GM19035 (cell line): ENCODE measurements around the gene ATR.
"Not testable (repeated sequence)": the region's sequence is repeated elsewhere in the genome, so short reads cannot be mapped to it uniquely, and the experiment has no call there.

Source experiments
- ATAC-seq: cut with Tn5 transposase; IDR thresholded peaks from one replicate; pipeline ENCODE4 v1.9.1; 2021; ENCODE audit not compliant: unreplicated experiment

The ATR gene

GRCh38 chr3:142578329-142579223 lies at the start of gene ATR:
ATR (minus strand) TSS chr3:142578733; CDS start chr3:142578704, 29 bp downstream.
- peak; percentile 93 for ATAC-seq

GRCh38 chr3:142626971-142627370 lies 48.4 kb upstream of the ATR start:
- ATAC-seq, result no peak

GRCh38 chr3:142625153-142625440 lies 46.6 kb upstream of the ATR start:
- no peak for ATAC-seq

GRCh38 chr3:142624341-142625152 lies 46.0 kb upstream of the ATR start:
- ATAC-seq, result no peak

GRCh38 chr3:142623194-142623593 lies 44.7 kb upstream of the ATR start:
- no peak for ATAC-seq

- ATAC-seq, result no peak
Observed at GRCh38 chr3:142622405-142622804, 43.9 kb upstream of the ATR start.

GRCh38 chr3:142618917-142619461 lies 40.5 kb upstream of the ATR start:
- ATAC-seq, result no peak

- no peak for ATAC-seq
Observed at GRCh38 chr3:142615171-142615570, 36.6 kb upstream of the ATR start.

- ATAC-seq, result no peak
Observed at GRCh38 chr3:142614059-142614626, 35.6 kb upstream of the ATR start.

- ATAC-seq, result no peak
Observed at GRCh38 chr3:142613491-142613890, 35.0 kb upstream of the ATR start.

GRCh38 chr3:142611206-142611605 lies 32.7 kb upstream of the ATR start:
- no peak for ATAC-seq

GRCh38 chr3:142609136-142609535 lies 30.6 kb upstream of the ATR start:
- ATAC-seq, result no peak

- ATAC-seq, result no peak
Observed at GRCh38 chr3:142608631-142609030, 30.1 kb upstream of the ATR start.

- no peak for ATAC-seq
Observed at GRCh38 chr3:142604940-142605339, 26.4 kb upstream of the ATR start.

- not testable (repeated sequence) for ATAC-seq
Observed at GRCh38 chr3:142603386-142603705, 24.8 kb upstream of the ATR start.

- ATAC-seq, result no peak
Observed at GRCh38 chr3:142602619-142603385, 24.3 kb upstream of the ATR start.

- no peak for ATAC-seq
Observed at GRCh38 chr3:142601713-142602112, 23.2 kb upstream of the ATR start.

- ATAC-seq, result no peak
Observed at GRCh38 chr3:142597906-142598305, 19.4 kb upstream of the ATR start.

GRCh38 chr3:142596726-142597088 lies 18.2 kb upstream of the ATR start:
- ATAC-seq, result no peak

- peak; percentile 94 for ATAC-seq
Observed at GRCh38 chr3:142595951-142596725, 17.6 kb upstream of the ATR start, which contains the start of gene PLS1. PLS1 (plus strand) TSS chr3:142596393; CDS start chr3:142664238, 67,845 bp downstream.
